Measurements from ENCODE around the gene DOCK7.

- no peak for TF ChIP-seq POLR2A (IDR thresholded peaks at IDR 0.05; ENCODE audit: control extremely low read depth in 1 of 2, low read depth in 2 of 2, low read length in 2 of 2)
- TF ChIP-seq CTCF (IDR thresholded peaks at IDR 0.05; ENCODE audit: control extremely low read depth in 1 of 3, insufficient read depth in 1 of 3, low read depth in 1 of 3, low read length in 3 of 3): no peak
- no peak for TF ChIP-seq EP300 (IDR thresholded peaks at IDR 0.05; ENCODE audit: borderline replicate concordance in 1 of 2, low read depth in 2 of 2, low read length in 2 of 2)
- no peak for TF ChIP-seq POLR2AphosphoS5 (IDR thresholded peaks at IDR 0.05; ENCODE audit: low read depth, low read length)
- TF ChIP-seq RAD21 (IDR thresholded peaks at IDR 0.05 in 1 of 2, conservative IDR thresholded peaks at IDR 0.05 in 1 of 2; ENCODE audit: low read depth in 2 of 2, low read length in 2 of 2): no peak
- no peak for TF ChIP-seq POU5F1 (IDR thresholded peaks at IDR 0.05; ENCODE audit: low read depth, low read length)
- TF ChIP-seq SRF (IDR thresholded peaks at IDR 0.05; ENCODE audit: low read depth, low read length): no peak
- TF ChIP-seq GABPA (IDR thresholded peaks at IDR 0.05; ENCODE audit: borderline replicate concordance, insufficient read depth, low read length): no peak
- no peak for TF ChIP-seq GTF2F1 (IDR thresholded peaks at IDR 0.05; ENCODE audit: borderline replicate concordance, low read depth, low read length)
- no peak for TF ChIP-seq SIN3A (conservative IDR thresholded peaks at IDR 0.05 in 1 of 2, IDR thresholded peaks at IDR 0.05 in 1 of 2; ENCODE audit: low read depth in 1 of 2, low read length in 2 of 2)
Measured at GRCh38 chr1:62487956-62488355, 200.2 kb downstream of the DOCK7 start.

All from H1 (cell line).